Measurements from ENCODE around the gene RNASE4.

- TF ChIP-seq CTCF (IDR thresholded peaks at IDR 0.05) (no peak), POLR2A (IDR thresholded peaks at IDR 0.05; ENCODE audit: low read depth) (no peak), EP300 (IDR thresholded peaks at IDR 0.05) (no peak), POLR2AphosphoS5 (IDR thresholded peaks at IDR 0.05) (no peak)
These were observed 15.6 kb downstream of the RNASE4 start for GRCh38 chr14:20699931-20700330.

All from esophagus muscularis mucosa (tissue), 4 donors.